ENCODE results near the gene MAP3K4. TPM values are rescaled to one million over a fixed set of nuclear protein-coding genes. Genes with fewer than 3 reads are reported as not detected.

The MAP3K4 gene
- total and polyA plus RNA-seq, 2 of the 4 experiments (the other 2 are of a cell fraction): 11.5 to 20.4 TPM

- Histone ChIP-seq H2AK9ac (replicated peaks; ENCODE audit: low read depth, low read length, poor library complexity) (no peak overlapping the region), H4K20me1 (ENCODE audit: insufficient read depth, low read length) (0 out of 2 replicates have a peak, but pooled peaks cover 5% of the 10 kb centered on the region), H3K4ac (ENCODE audit: low read depth, low read length) (no peak overlapping the region), H3K9me1 (ENCODE audit: insufficient read depth, low read length) (peaks cover 14% of the 10 kb centered on the region; the same call in 1 of the 2 replicates), H2BK5ac (ENCODE audit: low read depth, low read length, poor library complexity, severe bottlenecking) (no peak overlapping the region), H3K27ac (ENCODE audit: insufficient read depth, low read length) (no peak overlapping the region), H3K56ac (ENCODE audit: extremely low read depth, insufficient read depth, low read length) (no peak overlapping the region), H3K23ac (ENCODE audit: low read depth, low read length) (no peak overlapping the region), H3K14ac (replicated peaks; ENCODE audit: low read depth, low read length) (no peak overlapping the region), H3K9ac (ENCODE audit: low read depth, low read length) (no peak overlapping the region), H2AK5ac (ENCODE audit: low read depth, low read length) (no peak overlapping the region), H4K8ac (ENCODE audit: low read depth in 2 of 2, low read length in 2 of 2) (no peak overlapping the region), H3K27me3 (ENCODE audit: control insufficient read depth, insufficient read depth, low read length) (no peaks in the 10 kb centered on the region), H2BK120ac (ENCODE audit: low read depth, low read length) (no peak overlapping the region), H2AFZ (replicated peaks; ENCODE audit: low read length, poor library complexity) (no peak overlapping the region), H3K36me3 (ENCODE audit: control insufficient read depth, insufficient read depth, low read length) (peaks cover 2% of the 10 kb centered on the region), H2BK20ac (ENCODE audit: low read depth, low read length) (no peak overlapping the region), H3K18ac (ENCODE audit: low read depth, low read length) (no peak overlapping the region), H3K9me3 (ENCODE audit: control insufficient read depth, insufficient read depth, low read length) (no peaks in the 10 kb centered on the region), H4K5ac (ENCODE audit: low read depth, low read length) (no peak overlapping the region), H3K79me1 (ENCODE audit: low read depth in 1 of 2, low read length in 2 of 2) (peaks cover 20 to 28% of the 10 kb centered on the region in 2 experiments), H3K4me3 (ENCODE audit: insufficient read depth, low read depth, low read length) (no peak overlapping the region), H3K4me2 (ENCODE audit: low read depth, low read length) (no peak overlapping the region), H3K4me1 (ENCODE audit: control insufficient read depth, insufficient read depth, low read length) (no peaks in the 10 kb centered on the region), H4K91ac (ENCODE audit: insufficient read depth, low read depth, low read length) (no peak overlapping the region), H2BK15ac (ENCODE audit: low read depth, low read length) (no peak overlapping the region)
- ChIA-PET CTCF (no interaction called here), POLR2A (ENCODE audit: unreplicated experiment) (no interaction called here)
- DNase-seq: no peak
- dilution Hi-C loops (cut with HindIII; ENCODE audit: low sequenced_read_pairs, unreplicated experiment) (no loop called here), intact Hi-C loops (cut with micrococcal nuclease) (no loop called here), in situ Hi-C loops (cut with MboI; ENCODE audit: low sequenced_read_pairs) (no loop called here)
- WGBS, 2 experiments (ENCODE audit: extremely low coverage in 2 of 2, insufficient read length in 1 of 2): no CpG with 5 or more reads among the region's 3 CpGs
- no peak for ATAC-seq (ENCODE audit: low read depth)
- no TSS peak for BruUV-seq (replicated peaks)
- no peak for TF ChIP-seq SMC3 (IDR thresholded peaks at IDR 0.05; ENCODE audit: low read depth, low read length)
- no peak for TF ChIP-seq MAFK (IDR thresholded peaks at IDR 0.05; ENCODE audit: low read depth, low read length)
- no peak for TF ChIP-seq USF2 (IDR thresholded peaks at IDR 0.05; ENCODE audit: low read depth, low read length)
- no peak for TF ChIP-seq NFE2L2 (IDR thresholded peaks at IDR 0.05; ENCODE audit: low read depth, low read length)
- no peak for TF ChIP-seq POLR2A (IDR thresholded peaks at IDR 0.05; ENCODE audit: low read depth, low read length)
- TF ChIP-seq MXI1 (IDR thresholded peaks at IDR 0.05; ENCODE audit: borderline replicate concordance, low read depth, low read length): no peak
- no peak for TF ChIP-seq CEBPB (IDR thresholded peaks at IDR 0.05; ENCODE audit: low read depth, low read length)
- TF ChIP-seq FOS (IDR thresholded peaks at IDR 0.05; ENCODE audit: low read depth, low read length): no peak
- no peak for TF ChIP-seq RCOR1 (IDR thresholded peaks at IDR 0.05; ENCODE audit: insufficient replicate concordance, low read length)
- no peak for TF ChIP-seq RFX5 (IDR thresholded peaks at IDR 0.05; ENCODE audit: low read depth, low read length)
- no peak for TF ChIP-seq ELK1 (IDR thresholded peaks at IDR 0.05; ENCODE audit: borderline replicate concordance, low read depth, low read length)
- TF ChIP-seq CTCF (conservative IDR thresholded peaks at IDR 0.05; ENCODE audit: low read depth, low read length): no peak
- no peak for TF ChIP-seq MAZ (IDR thresholded peaks at IDR 0.05; ENCODE audit: borderline replicate concordance, low read depth, low read length)
- no peak for TF ChIP-seq BHLHE40 (IDR thresholded peaks at IDR 0.05; ENCODE audit: low read depth, low read length)
- TF ChIP-seq CHD1 (IDR thresholded peaks at IDR 0.05; ENCODE audit: low read depth, low read length): no peak
- TF ChIP-seq RAD21 (IDR thresholded peaks at IDR 0.05; ENCODE audit: low read length): no peak
These were observed 76.2 kb downstream of the MAP3K4 start for GRCh38 chr6:161067749-161068148.
